CD4-positive, alpha-beta memory T cell (primary cell): ENCODE results near the gene CLEC18C. TPM values are rescaled to one million over a fixed set of nuclear protein-coding genes. Genes with fewer than 3 reads are reported as not detected.
A peak's percentile ranks its signal among the peaks of the same experiment; 100 is the strongest.
"Not testable (repeated sequence)": the region's sequence is repeated elsewhere in the genome, so short reads cannot be mapped to it uniquely, and the experiment has no call there.

ENCODE experiments used
- CTCF ChIA-PET: fragments of 350-600 bp; sonication (Branson Sonifier 250); formaldehyde crosslinking; loops from one replicate; lab custom pipeline; 2021; ENCODE audit warnings: inconsistent platforms; ENCODE audit not compliant: partially characterized antibody; lab: Charles Lee
- POLR2A ChIA-PET: fragments of 350-600 bp; sonication (Branson Sonifier 250); formaldehyde crosslinking; loops from one replicate; lab custom pipeline; 2021; ENCODE audit not compliant: partially characterized antibody; lab: Charles Lee
- DNase-seq, 5 donors: peaks; one replicate each; pipeline versions ENCODE4 v3.0.0 to v3.0.0-alpha.2; 2020 to 2022; ENCODE audit warnings: mixed read lengths in 1 of 5
- H3K27ac ChIP-seq: one replicate; pipeline ENCODE4 v1.7.0; 2013; ENCODE audit warnings: low read depth, low read length
- H3K27me3 ChIP-seq: 2 replicates; pipeline ENCODE4 v1.7.0; 2013; ENCODE audit warnings: mild to moderate bottlenecking, low read length, moderate library complexity; ENCODE audit not compliant: insufficient read depth
- H3K36me3 ChIP-seq: 2 replicates; pipeline ENCODE4 v1.7.0; 2013; ENCODE audit warnings: mild to moderate bottlenecking, low read length, moderate library complexity; ENCODE audit not compliant: insufficient read depth
- H3K4me1 ChIP-seq: 2 replicates; pipeline ENCODE4 v1.7.0; 2013; ENCODE audit warnings: mild to moderate bottlenecking, low read length, moderate library complexity; ENCODE audit not compliant: insufficient read depth
- H3K4me3 ChIP-seq, 2 donors: one replicate each; pipeline ENCODE4 v1.7.0; 2013; ENCODE audit warnings: low read length in 2 of 2, mild to moderate bottlenecking in 1 of 2
- H3K9me3 ChIP-seq, 2 donors: one replicate each; pipeline ENCODE4 v1.7.0; 2013; ENCODE audit warnings: low read length in 2 of 2, control low read depth in 1 of 2; ENCODE audit not compliant: control insufficient read depth in 1 of 2
- H3K27ac Mint-ChIP-seq, 7 donors: one replicate each; pipeline ENCODE4 v1.8.0; 2020 to 2021; ENCODE audit warnings: mixed read lengths in 7 of 7, mild to moderate bottlenecking in 6 of 7, inconsistent platforms in 3 of 7, moderate library complexity in 3 of 7
- H3K27me3 Mint-ChIP-seq, 2 donors: one replicate each; pipeline ENCODE4 v1.8.0; 2020 to 2021; ENCODE audit warnings: mixed read lengths in 2 of 2
- H3K36me3 Mint-ChIP-seq, 2 donors: one replicate each; pipeline ENCODE4 v1.8.0; 2020 to 2021; ENCODE audit warnings: mixed read lengths in 2 of 2, inconsistent platforms in 1 of 2, mild to moderate bottlenecking in 1 of 2
- H3K4me1 Mint-ChIP-seq, 4 donors: one replicate each; pipeline ENCODE4 v1.8.0; 2020 to 2021; ENCODE audit warnings: mixed read lengths in 4 of 4, mild to moderate bottlenecking in 1 of 4
- H3K4me3 Mint-ChIP-seq, 8 donors: one replicate each; pipeline ENCODE4 v1.8.0; 2020 to 2021; ENCODE audit warnings: mixed read lengths in 8 of 8, mild to moderate bottlenecking in 7 of 8, moderate library complexity in 6 of 8, inconsistent platforms in 3 of 8
- H3K9me3 Mint-ChIP-seq, 8 donors: one replicate each; pipeline ENCODE4 v1.8.0; 2020 to 2021; ENCODE audit warnings: mixed read lengths in 8 of 8, mild to moderate bottlenecking in 5 of 8, inconsistent platforms in 3 of 8, moderate library complexity in 1 of 8
- intact Hi-C: fragments of 100-400 bp; cut with micrococcal nuclease; formaldehyde crosslinking; loops from one replicate; pipeline ENCODE4 v1.15.1; 2023
- polyA plus RNA-seq, 2 donors: library from polyadenylated mRNA; unstranded; fragments of 300-500 nt; fragmentation: Illumina TruSeq; gene quantifications; one replicate each; pipeline ENCODE4 v1.2.3, GENCODE V29; 2021
- total RNA-seq, 2 experiments: library from RNA; stranded (reverse); gene quantifications; one replicate each; pipeline ENCODE4 v1.2.3, GENCODE V29; 2021

The CLEC18C gene
- total and polyA plus RNA-seq, 4 experiments from 2014 or later: 0.96 to 1.0 TPM; not detected in 2

DNA sequence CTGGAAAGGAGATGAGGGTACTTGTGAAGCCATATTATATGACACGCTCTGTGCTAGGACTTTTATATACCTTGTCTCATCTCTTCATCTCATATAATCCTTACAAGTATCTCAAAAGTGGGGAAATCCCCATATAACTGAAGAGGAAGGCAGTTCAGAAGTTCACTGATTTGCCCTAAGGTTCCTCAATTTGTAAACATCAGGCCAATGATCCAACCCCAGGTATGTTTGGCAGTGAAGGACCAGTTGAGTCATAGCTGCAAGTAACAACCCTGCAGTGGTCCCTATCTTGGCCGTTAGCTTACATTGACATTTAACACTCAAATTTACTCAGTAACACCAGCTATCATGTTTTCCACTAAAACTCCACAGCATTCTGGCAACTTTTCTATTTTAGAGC, 45.0 kb downstream of the CLEC18C start:
- H3K4me3 Mint-ChIP-seq, H3K27ac Mint-ChIP-seq, H3K4me3 ChIP-seq, H3K4me1 ChIP-seq, DNase-seq, H3K36me3 ChIP-seq, H3K9me3 Mint-ChIP-seq, H3K27me3 Mint-ChIP-seq, intact Hi-C loops, H3K9me3 ChIP-seq, POLR2A ChIA-PET, H3K27ac ChIP-seq, H3K27me3 ChIP-seq, H3K4me1 Mint-ChIP-seq: not testable (repeated sequence)
- CTCF ChIA-PET: interaction anchor here (0.7 kb wide), 1 partner anchor 1607 kb away, joined by 3 read pairs; no protein-coding TSS in a partner anchor
- peaks cover 24 to 28% of the 10 kb centered on the region in 2 donors for H3K36me3 Mint-ChIP-seq

DNA sequence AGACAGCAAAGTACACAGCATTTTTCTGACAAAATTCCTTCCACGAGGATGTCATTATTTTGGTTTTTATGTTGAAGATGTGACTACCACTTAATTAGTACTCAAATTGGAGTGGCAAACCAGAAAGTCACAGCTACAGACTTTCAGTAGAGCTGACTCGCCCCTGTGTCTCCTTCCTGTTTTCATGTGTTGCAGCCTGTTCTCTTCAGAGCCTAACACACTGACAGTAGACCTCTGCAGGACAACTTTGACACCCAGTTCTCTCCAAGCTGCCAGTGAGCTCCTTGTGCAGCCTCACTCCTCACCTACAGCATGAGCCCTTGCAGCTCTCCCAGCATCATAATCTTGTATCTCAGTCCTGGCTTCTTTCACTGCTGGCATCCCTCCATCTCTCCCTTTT, 49.0 kb downstream of the CLEC18C start:
- intact Hi-C loops, H3K4me3 Mint-ChIP-seq, H3K4me1 Mint-ChIP-seq, H3K27ac ChIP-seq, H3K27me3 Mint-ChIP-seq, POLR2A ChIA-PET, CTCF ChIA-PET, H3K9me3 ChIP-seq, H3K9me3 Mint-ChIP-seq, H3K4me1 ChIP-seq, H3K4me3 ChIP-seq, DNase-seq, H3K27me3 ChIP-seq, H3K36me3 ChIP-seq: not testable (repeated sequence)
- Mint-ChIP-seq H3K36me3 (peaks cover 21 to 37% of the 10 kb centered on the region in 2 donors), H3K27ac (peak overlapping the region in 2 of 7 donors; percentile 42 to 57)

DNA sequence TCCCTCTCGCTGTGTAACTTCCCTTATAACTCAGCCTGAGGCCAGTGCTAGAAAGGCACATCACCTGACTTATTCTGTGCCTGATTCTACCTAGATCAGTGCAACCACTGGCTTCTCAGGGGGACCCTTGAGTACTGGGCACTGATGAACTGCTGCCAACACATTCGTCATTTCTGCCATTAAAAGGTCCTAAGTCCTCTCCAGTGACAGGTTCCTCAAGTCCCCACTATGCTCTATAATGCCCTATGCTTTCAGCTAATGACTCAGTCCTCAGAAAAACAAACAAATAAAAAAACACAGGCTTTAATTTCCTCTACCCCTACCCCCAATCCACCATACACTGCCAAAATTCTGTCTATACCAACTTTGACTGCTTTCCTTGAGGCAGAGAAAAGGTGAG, 49.6 kb downstream of the CLEC18C start:
- DNase-seq, CTCF ChIA-PET, H3K4me3 ChIP-seq, POLR2A ChIA-PET, H3K9me3 Mint-ChIP-seq, H3K27me3 ChIP-seq, H3K27me3 Mint-ChIP-seq, H3K27ac ChIP-seq, intact Hi-C loops, H3K9me3 ChIP-seq, H3K4me3 Mint-ChIP-seq, H3K4me1 Mint-ChIP-seq, H3K4me1 ChIP-seq, H3K36me3 ChIP-seq: not testable (repeated sequence)
- H3K27ac Mint-ChIP-seq: peak overlapping the region in 3 of 7 donors; percentile 4 to 50 (median 32)
- peaks cover 21 to 40% of the 10 kb centered on the region in 2 donors for H3K36me3 Mint-ChIP-seq

DNA sequence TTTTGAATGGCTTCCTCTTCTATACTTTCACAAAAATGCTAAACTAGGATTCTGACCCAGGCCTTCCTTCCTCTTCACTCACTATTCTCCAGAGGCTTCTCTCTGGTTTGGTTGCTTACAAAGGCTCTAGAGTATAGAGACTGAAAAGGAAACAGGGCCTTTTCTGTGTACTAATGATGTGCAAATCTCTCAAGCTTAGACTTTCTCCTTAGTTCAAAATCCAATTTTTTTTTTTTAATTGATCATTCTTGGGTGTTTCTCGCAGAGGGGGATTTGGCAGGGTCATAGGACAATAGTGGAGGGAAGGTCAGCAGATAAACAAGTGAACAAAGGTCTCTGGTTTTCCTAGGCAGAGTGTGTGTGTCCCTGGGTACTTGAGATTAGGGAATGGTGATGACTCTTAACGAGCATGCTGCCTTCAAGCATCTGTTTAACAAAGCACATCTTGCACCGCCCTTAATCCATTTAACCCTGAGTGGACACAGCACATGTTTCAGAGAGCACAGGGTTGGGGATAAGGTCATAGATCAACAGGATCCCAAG, 50.5 kb downstream of the CLEC18C start:
- H3K4me3 Mint-ChIP-seq, H3K9me3 ChIP-seq, H3K4me1 ChIP-seq, H3K4me1 Mint-ChIP-seq, DNase-seq, H3K36me3 ChIP-seq, H3K27me3 Mint-ChIP-seq, CTCF ChIA-PET, H3K27ac ChIP-seq, H3K4me3 ChIP-seq, H3K27me3 ChIP-seq, H3K9me3 Mint-ChIP-seq, POLR2A ChIA-PET, intact Hi-C loops: not testable (repeated sequence)
- H3K36me3 Mint-ChIP-seq: peaks cover 21 to 39% of the 10 kb centered on the region in 2 donors
- H3K27ac Mint-ChIP-seq: peak overlapping the region in 4 of 7 donors; percentile 25 to 64 (median 46)

DNA sequence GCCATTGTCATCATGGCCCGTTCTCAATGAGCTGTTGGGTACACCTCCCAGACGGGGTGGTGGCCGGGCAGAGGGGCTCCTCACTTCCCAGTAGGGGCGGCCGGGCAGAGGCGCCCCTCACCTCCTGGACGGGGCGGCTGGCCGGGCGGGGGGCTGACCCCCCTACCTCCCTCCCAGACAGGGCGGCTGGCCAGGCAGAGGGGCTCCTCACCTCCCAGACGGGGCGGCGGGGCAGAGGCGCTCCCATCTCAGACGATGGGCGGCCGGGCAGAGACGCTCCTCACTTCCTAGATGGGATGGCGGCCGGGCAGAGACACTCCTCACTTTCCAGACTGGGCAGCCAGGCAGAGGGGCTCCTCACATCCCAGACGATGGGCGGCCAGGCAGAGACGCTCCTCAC, 51.1 kb downstream of the CLEC18C start:
- H3K36me3 Mint-ChIP-seq: peaks cover 16 to 35% of the 10 kb centered on the region in 2 donors
- H3K27ac ChIP-seq, H3K9me3 Mint-ChIP-seq, H3K27me3 Mint-ChIP-seq, H3K36me3 ChIP-seq, DNase-seq, H3K4me1 Mint-ChIP-seq, CTCF ChIA-PET, H3K4me1 ChIP-seq, H3K4me3 Mint-ChIP-seq, H3K4me3 ChIP-seq, H3K27me3 ChIP-seq, H3K27ac Mint-ChIP-seq, H3K9me3 ChIP-seq, POLR2A ChIA-PET, intact Hi-C loops: not testable (repeated sequence)

DNA sequence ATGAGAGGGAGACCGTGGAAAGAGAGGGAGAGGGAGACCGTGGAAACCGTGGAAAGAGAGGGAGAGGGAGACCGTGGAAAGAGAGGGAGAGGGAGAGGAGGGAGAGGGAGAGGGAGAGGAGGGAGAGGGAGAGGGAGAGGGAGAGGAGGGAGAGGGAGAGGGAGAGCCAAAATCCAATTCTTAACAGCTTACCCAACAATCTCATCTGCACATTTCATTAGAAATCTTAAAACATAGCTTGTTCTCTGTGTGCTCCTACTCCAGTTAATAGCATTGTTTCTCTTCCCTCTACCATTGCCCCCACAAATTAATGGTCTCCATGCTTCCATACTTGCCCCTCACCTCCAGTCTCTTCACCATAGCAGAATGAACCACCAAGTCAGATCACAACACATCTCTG, 51.8 kb downstream of the CLEC18C start:
- intact Hi-C loops, CTCF ChIA-PET, H3K4me1 ChIP-seq, DNase-seq, H3K9me3 ChIP-seq, H3K4me3 ChIP-seq, POLR2A ChIA-PET, H3K27ac ChIP-seq, H3K4me1 Mint-ChIP-seq, H3K27me3 ChIP-seq, H3K36me3 ChIP-seq, H3K9me3 Mint-ChIP-seq, H3K4me3 Mint-ChIP-seq, H3K27me3 Mint-ChIP-seq: not testable (repeated sequence)
- H3K27ac Mint-ChIP-seq: peak overlapping the region in 1 of 7 donors; percentile 65
- peaks cover 11 to 33% of the 10 kb centered on the region in 2 donors for H3K36me3 Mint-ChIP-seq

DNA sequence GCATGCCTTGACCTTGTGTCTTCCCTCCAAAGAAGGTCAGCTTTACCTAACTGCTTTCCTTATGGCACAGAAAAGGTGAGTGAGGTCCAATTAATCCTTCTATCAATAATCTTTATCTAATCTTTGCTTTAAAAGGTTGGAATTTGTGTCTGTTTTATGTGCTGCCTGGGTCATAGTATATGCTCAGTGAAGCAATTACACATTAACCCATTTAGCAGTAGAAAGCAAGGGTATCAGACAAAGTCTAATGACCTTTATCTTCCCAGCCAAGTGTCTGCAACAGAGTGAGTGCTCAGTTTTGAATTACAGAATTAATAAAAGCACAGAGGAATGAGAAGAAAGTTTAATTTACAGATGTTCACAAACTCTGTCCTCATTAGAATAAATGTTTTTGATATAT, 52.4 kb downstream of the CLEC18C start:
- H3K36me3 Mint-ChIP-seq: peaks cover 9 to 35% of the 10 kb centered on the region in 2 donors

DNA sequence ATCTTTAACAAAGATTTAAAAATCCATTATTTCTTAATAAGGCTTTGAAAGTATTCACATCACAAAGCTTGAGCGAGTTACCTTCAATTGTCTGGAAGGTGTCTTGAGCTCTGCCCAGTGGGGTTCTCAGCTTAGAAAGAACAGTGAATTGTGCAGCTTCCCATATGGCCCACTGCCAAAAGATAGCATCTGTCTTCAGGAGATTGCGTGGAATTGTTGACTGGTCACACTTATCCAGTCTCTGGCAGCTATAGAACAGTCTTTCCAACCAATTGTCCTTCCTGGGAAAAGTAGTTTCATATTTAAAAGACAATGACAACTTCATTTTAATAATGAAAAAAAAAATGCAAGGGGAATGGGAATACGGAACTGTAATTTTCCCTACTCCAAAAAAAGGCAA, 58.2 kb downstream of the CLEC18C start:
- H3K27ac ChIP-seq, H3K4me3 Mint-ChIP-seq, H3K9me3 ChIP-seq, CTCF ChIA-PET, H3K4me1 Mint-ChIP-seq, H3K4me3 ChIP-seq, H3K9me3 Mint-ChIP-seq, H3K4me1 ChIP-seq, H3K36me3 ChIP-seq, DNase-seq, H3K27me3 ChIP-seq, H3K27me3 Mint-ChIP-seq, H3K27ac Mint-ChIP-seq, intact Hi-C loops: not testable (repeated sequence)
- POLR2A ChIA-PET: interaction anchor here (0.6 kb wide), 1 partner anchor 569 kb away, joined by 3 read pairs; the partner anchor contains the start of gene VAC14
- peaks cover 10 to 36% of the 10 kb centered on the region in 2 donors for H3K36me3 Mint-ChIP-seq

More for the DNA sequence above, 52.4 kb downstream of the CLEC18C start:
- H3K36me3 ChIP-seq, H3K4me3 ChIP-seq, H3K4me1 ChIP-seq, H3K9me3 Mint-ChIP-seq, H3K27me3 ChIP-seq, intact Hi-C loops, H3K4me1 Mint-ChIP-seq, DNase-seq, H3K27ac ChIP-seq, H3K9me3 ChIP-seq, CTCF ChIA-PET, H3K27ac Mint-ChIP-seq, H3K27me3 Mint-ChIP-seq, H3K4me3 Mint-ChIP-seq, POLR2A ChIA-PET: not testable (repeated sequence)
